B cell (primary cell): ENCODE results near the gene LSS. TPM values are rescaled to one million over a fixed set of nuclear protein-coding genes. Genes with fewer than 3 reads are reported as not detected.

Source experiments
- ATAC-seq: fragments of 200-7000 bp; cut with Tn5 transposase; one replicate; pipeline ENCODE4 v1.10.0; 2021; ENCODE audit warnings: low read depth, mild to moderate bottlenecking, moderate number of reproducible peaks, moderate library complexity
- CTCF ChIA-PET: fragments of 350-600 bp; sonication (Branson Sonifier 250); formaldehyde crosslinking; loops from one replicate; lab custom pipeline; 2021; ENCODE audit warnings: antibody characterized with exemption, inconsistent platforms; lab: Charles Lee
- POLR2A ChIA-PET: fragments of 350-600 bp; sonication (Branson Sonifier 250); formaldehyde crosslinking; loops from one replicate; lab custom pipeline; 2021; ENCODE audit warnings: antibody characterized with exemption; lab: Charles Lee
- DNase-seq: peaks from one replicate; pipeline ENCODE4 v3.0.0; 2013
- H2AFZ ChIP-seq: 2 replicates; pipeline ENCODE4 v1.6.1; 2012; ENCODE audit warnings: mild to moderate bottlenecking, low read depth, low read length; ENCODE audit not compliant: insufficient read depth, poor library complexity, severe bottlenecking
- H3K27ac ChIP-seq, 2 donors: 1 replicate in 1 of 2; 2 replicates in 1 of 2; pipeline ENCODE4 v1.5.1; 2012 to 2013; ENCODE audit warnings: low read length in 2 of 2, mild to moderate bottlenecking in 2 of 2, moderate library complexity in 1 of 2
- H3K27me3 ChIP-seq, 4 experiments: fragments of 200-600 bp in 1 of 4; sonication (generic) in 1 of 4; replicated peaks in 1 of 4; 1 replicate in 2 of 4; 2 replicates in 2 of 4; pipeline versions ENCODE4 v1.6.1 to v1.7.0; 2013 to 2016; ENCODE audit warnings: low read length in 3 of 4, mild to moderate bottlenecking in 2 of 4, mixed read lengths in 1 of 4, moderate library complexity in 1 of 4; ENCODE audit not compliant: insufficient read depth in 4 of 4, control insufficient read depth in 3 of 4; ENCODE audit errors: control extremely low read depth in 1 of 4
- H3K36me3 ChIP-seq, 2 experiments: replicated peaks in 1 of 2; 1 replicate in 1 of 2; 2 replicates in 1 of 2; pipeline versions ENCODE4 v1.6.1 to v1.7.1; 2013; ENCODE audit warnings: low read length in 1 of 2; ENCODE audit not compliant: insufficient read depth in 2 of 2, control insufficient read depth in 1 of 2; ENCODE audit errors: control extremely low read depth in 1 of 2, extremely low read depth in 1 of 2
- H3K4me1 ChIP-seq, 2 donors: fragments of 200-600 bp in 1 of 2; sonication (generic) in 1 of 2; 1 replicate in 1 of 2; 2 replicates in 1 of 2; pipeline versions ENCODE4 v1.5.1 to v1.6.1; 2013 to 2017; ENCODE audit warnings: low read length in 2 of 2; ENCODE audit not compliant: control insufficient read depth in 2 of 2, insufficient read depth in 2 of 2
- H3K4me2 ChIP-seq: replicated peaks from 2 replicates; pipeline ENCODE3; 2012; ENCODE audit warnings: mild to moderate bottlenecking, low read depth, low read length; ENCODE audit not compliant: poor library complexity, severe bottlenecking
- H3K4me3 ChIP-seq, 5 experiments: fragments of 200-600 bp in 1 of 5; sonication (generic) in 1 of 5; 1 replicate in 3 of 5; 2 replicates in 2 of 5; pipeline versions ENCODE4 v1.5.1 to v1.7.0; 2011 to 2016; ENCODE audit warnings: low read length in 4 of 5, mild to moderate bottlenecking in 4 of 5, low read depth in 2 of 5, control low read depth in 1 of 5, moderate library complexity in 1 of 5; ENCODE audit not compliant: insufficient read depth in 1 of 5; ENCODE audit errors: control extremely low read depth in 1 of 5, extremely low read depth in 1 of 5
- H3K79me2 ChIP-seq: fragments of 200-600 bp; sonication (generic); one replicate; pipeline ENCODE4 v1.6.0; 2016; ENCODE audit warnings: low read length; ENCODE audit not compliant: control insufficient read depth, insufficient read depth
- H3K9ac ChIP-seq: fragments of 200-600 bp; sonication (generic); 2 replicates; pipeline ENCODE4 v1.6.1; 2017; ENCODE audit warnings: mild to moderate bottlenecking, low read length, moderate library complexity
- H3K9me3 ChIP-seq, 3 donors: one replicate each; pipeline versions ENCODE4 v1.6.1 to v1.7.1; 2013; ENCODE audit warnings: low read length in 2 of 3; ENCODE audit not compliant: control insufficient read depth in 2 of 3, insufficient read depth in 1 of 3; ENCODE audit errors: control extremely low read depth in 1 of 3
- H4K20me1 ChIP-seq: 2 replicates; pipeline ENCODE4 v1.6.0; 2012; ENCODE audit warnings: mild to moderate bottlenecking, low read length; ENCODE audit not compliant: insufficient read depth, control insufficient read depth, poor library complexity, severe bottlenecking
- H3K27ac Mint-ChIP-seq: one replicate; pipeline ENCODE4 v1.8.0; 2021; ENCODE audit warnings: mixed read lengths
- H3K27me3 Mint-ChIP-seq: one replicate; pipeline ENCODE4 v1.8.0; 2021; ENCODE audit warnings: mixed read lengths
- H3K4me1 Mint-ChIP-seq: one replicate; pipeline ENCODE4 v1.8.0; 2021; ENCODE audit warnings: mixed read lengths
- H3K4me3 Mint-ChIP-seq: one replicate; pipeline ENCODE4 v1.8.0; 2021; ENCODE audit warnings: mixed read lengths
- H3K9me3 Mint-ChIP-seq: one replicate; pipeline ENCODE4 v1.8.0; 2022; ENCODE audit warnings: mixed read lengths; ENCODE audit not compliant: insufficient read depth
- EZH2 ChIP-seq: IDR thresholded peaks from 2 replicates; pipeline ENCODE4 v1.6.1; 2012; ENCODE audit warnings: borderline replicate concordance, low read depth, mild to moderate bottlenecking, moderate library complexity, low read length; ENCODE audit not compliant: insufficient read depth, poor library complexity, severe bottlenecking
- WGBS: methylation state at CpG from one replicate; pipeline ENCODE4 v1.1.5; 2013; ENCODE audit warnings: missing lambda C conversion rate; ENCODE audit not compliant: insufficient coverage; 5-methylcytosine and 5-hydroxymethylcytosine counted together
- intact Hi-C: fragments of 100-400 bp; cut with micrococcal nuclease; formaldehyde crosslinking; loops from one replicate; pipeline ENCODE4 v1.10.0; 2022
- polyA plus RNA-seq: library from polyadenylated mRNA; depleted of rRNA; stranded (reverse); fragments of >200 nt; gene quantifications from 2 replicates; pipeline ENCODE4 v1.2.3, GENCODE V29; 2012
- total RNA-seq, 2 donors: library from RNA; stranded (reverse); fragments of 120-200 nt in 1 of 2; gene quantifications; 1 replicate in 1 of 2; 2 replicates in 1 of 2; pipeline versions ENCODE4 v1.2.3 to v1.2.4, GENCODE V29; 2013 to 2022
- TF ChIP-seq, protein P1 (sequence below): fragments of 200-600 bp; IDR thresholded peaks from one replicate; pipeline ENCODE4 v1.8.0; 2022; ENCODE audit warnings: antibody characterized with exemption, mild to moderate bottlenecking

Gene LSS
- total and polyA plus RNA-seq, 2 donors (not counting 1 experiment from before 2014, with no cell fraction given), result 30.2 to 58.1 TPM

DNA sequence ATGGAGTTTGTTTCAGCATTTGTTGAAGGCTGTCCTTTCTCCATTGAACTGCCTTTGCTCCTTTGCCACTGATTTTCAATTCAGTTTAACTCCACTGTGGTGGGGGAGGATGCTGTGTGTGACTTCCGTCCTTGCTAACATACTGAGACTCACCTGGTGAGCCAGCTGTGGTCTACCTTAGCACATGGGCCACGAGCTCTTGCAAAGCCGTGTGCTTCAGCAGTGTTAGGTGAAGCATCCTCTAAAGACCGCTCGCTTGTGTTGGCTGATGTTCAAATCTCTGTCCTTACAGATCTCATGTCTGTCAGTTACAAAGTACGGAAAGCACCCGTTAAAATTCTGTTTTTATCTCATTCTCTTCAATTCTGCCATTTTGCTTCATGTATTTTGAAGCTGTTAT, 40.8 kb downstream of the LSS start:
- Histone ChIP-seq H2AFZ (no peak overlapping the region), H3K36me3 (no peaks in the 10 kb centered on the region), H3K9ac (no peak overlapping the region), H3K4me3 (no peak overlapping the region), H4K20me1 (no peaks in the 10 kb centered on the region), H3K27ac (no peak overlapping the region), H3K4me2 (no peak overlapping the region), H3K27me3 (no peaks in the 10 kb centered on the region), H3K4me1 (peaks cover 0 to 16% of the 10 kb centered on the region in 2 donors), H3K79me2 (peaks cover 2% of the 10 kb centered on the region), H3K9me3 (peaks cover 0 to 3% (median 0%) of the 10 kb centered on the region in 3 donors)
- no peaks in the 10 kb centered on the region for H3K9me3 Mint-ChIP-seq
- WGBS, result 83% methylated on average over 2 of the region's 7 CpGs
- TF ChIP-seq, protein P1, sequence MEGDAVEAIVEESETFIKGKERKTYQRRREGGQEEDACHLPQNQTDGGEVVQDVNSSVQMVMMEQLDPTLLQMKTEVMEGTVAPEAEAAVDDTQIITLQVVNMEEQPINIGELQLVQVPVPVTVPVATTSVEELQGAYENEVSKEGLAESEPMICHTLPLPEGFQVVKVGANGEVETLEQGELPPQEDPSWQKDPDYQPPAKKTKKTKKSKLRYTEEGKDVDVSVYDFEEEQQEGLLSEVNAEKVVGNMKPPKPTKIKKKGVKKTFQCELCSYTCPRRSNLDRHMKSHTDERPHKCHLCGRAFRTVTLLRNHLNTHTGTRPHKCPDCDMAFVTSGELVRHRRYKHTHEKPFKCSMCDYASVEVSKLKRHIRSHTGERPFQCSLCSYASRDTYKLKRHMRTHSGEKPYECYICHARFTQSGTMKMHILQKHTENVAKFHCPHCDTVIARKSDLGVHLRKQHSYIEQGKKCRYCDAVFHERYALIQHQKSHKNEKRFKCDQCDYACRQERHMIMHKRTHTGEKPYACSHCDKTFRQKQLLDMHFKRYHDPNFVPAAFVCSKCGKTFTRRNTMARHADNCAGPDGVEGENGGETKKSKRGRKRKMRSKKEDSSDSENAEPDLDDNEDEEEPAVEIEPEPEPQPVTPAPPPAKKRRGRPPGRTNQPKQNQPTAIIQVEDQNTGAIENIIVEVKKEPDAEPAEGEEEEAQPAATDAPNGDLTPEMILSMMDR, result no peak
- TF ChIP-seq EZH2, result no peak
- ChIA-PET CTCF (no interaction called here), POLR2A (no interaction called here)
- ATAC-seq (no peak), DNase-seq (no peak)
- H3K27ac Mint-ChIP-seq, result no peak overlapping the region
- no peak overlapping the region for H3K4me3 Mint-ChIP-seq
- peaks cover 6% of the 10 kb centered on the region for H3K4me1 Mint-ChIP-seq
- intact Hi-C loops, result no loop called here
- H3K27me3 Mint-ChIP-seq, result no peaks in the 10 kb centered on the region

DNA sequence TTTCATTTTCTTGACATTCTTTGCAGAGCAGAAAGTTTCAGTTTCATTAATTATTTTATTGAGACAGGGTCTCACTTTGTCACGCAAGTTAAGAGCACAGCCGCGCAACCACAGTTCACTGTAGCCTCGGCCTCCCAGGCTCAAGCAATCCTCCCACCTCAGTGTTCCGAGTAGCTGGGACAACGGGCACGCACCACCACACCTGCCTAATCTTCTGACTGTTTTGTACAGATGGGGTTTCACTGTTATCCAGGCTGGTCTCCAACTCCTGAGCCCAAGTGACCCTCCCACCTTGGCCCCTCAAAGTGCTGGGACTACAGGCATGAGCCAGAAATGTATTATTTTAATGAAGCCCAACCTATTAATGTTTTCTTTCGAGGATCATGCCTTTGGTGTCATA, 41.3 kb downstream of the LSS start:
- peaks cover 6% of the 10 kb centered on the region for H3K4me1 Mint-ChIP-seq
- Histone ChIP-seq H3K4me3 (no peak overlapping the region), H4K20me1 (no peaks in the 10 kb centered on the region), H3K9ac (no peak overlapping the region), H3K27ac (no peak overlapping the region), H3K27me3 (no peaks in the 10 kb centered on the region), H3K79me2 (peaks cover 3% of the 10 kb centered on the region), H3K9me3 (peaks cover 0 to 3% (median 0%) of the 10 kb centered on the region in 3 donors), H2AFZ (no peak overlapping the region), H3K4me1 (peaks cover 0 to 16% of the 10 kb centered on the region in 2 donors), H3K4me2 (no peak overlapping the region), H3K36me3 (no peaks in the 10 kb centered on the region)
- ATAC-seq (no peak), DNase-seq (no peak)
- no peaks in the 10 kb centered on the region for H3K27me3 Mint-ChIP-seq
- POLR2A ChIA-PET, result no interaction called here
- H3K27ac Mint-ChIP-seq, result no peak overlapping the region
- H3K4me3 Mint-ChIP-seq, result no peak overlapping the region
- 93% methylated on average over 3 of the region's 8 CpGs for WGBS
- TF ChIP-seq, protein P1, result no peak
- TF ChIP-seq EZH2, result no peak
- intact Hi-C loops, result no loop called here
- no peaks in the 10 kb centered on the region for H3K9me3 Mint-ChIP-seq
- CTCF ChIA-PET, result no interaction called here
